Hepatocyte (in vitro differentiated cells): ENCODE measurements around the gene RAB4A. TPM values are rescaled to one million over a fixed set of nuclear protein-coding genes. Genes with fewer than 3 reads are reported as not detected.

ENCODE experiments used
- DNase-seq: peaks from one replicate; pipeline ENCODE4 v3.0.0-alpha.2; 2016; ENCODE audit warnings: low spot score
- H2AFZ ChIP-seq: fragments of 200-600 bp; sonication (generic); 2 replicates; pipeline ENCODE4 v1.6.0; 2016; ENCODE audit warnings: antibody characterized with exemption, mild to moderate bottlenecking
- H3K27ac ChIP-seq: fragments of 200-600 bp; sonication (generic); 2 replicates; pipeline ENCODE4 v1.5.1; 2016; ENCODE audit warnings: mild to moderate bottlenecking
- H3K27me3 ChIP-seq: fragments of 200-600 bp; sonication (generic); 2 replicates; pipeline ENCODE4 v1.6.1; 2016
- H3K36me3 ChIP-seq: fragments of 200-600 bp; sonication (generic); replicated peaks from 2 replicates; pipeline ENCODE4 v1.5.1; 2016; ENCODE audit warnings: low read depth; ENCODE audit not compliant: insufficient read depth
- H3K4me1 ChIP-seq: fragments of 200-600 bp; sonication (generic); 2 replicates; pipeline ENCODE4 v1.5.1; 2016; ENCODE audit warnings: mild to moderate bottlenecking, moderate library complexity; ENCODE audit not compliant: insufficient read depth
- H3K4me2 ChIP-seq: fragments of 200-600 bp; sonication (generic); 2 replicates; pipeline ENCODE4 v1.6.0; 2016
- H3K4me3 ChIP-seq: fragments of 200-600 bp; sonication (generic); 2 replicates; pipeline ENCODE4 v1.5.1; 2016; ENCODE audit warnings: mild to moderate bottlenecking
- H3K79me2 ChIP-seq: fragments of 200-600 bp; sonication (generic); 2 replicates; pipeline ENCODE4 v1.6.0; 2017; ENCODE audit warnings: mild to moderate bottlenecking
- H3K9me2 ChIP-seq: fragments of 200-600 bp; sonication (generic); replicated peaks from 2 replicates; pipeline ENCODE4 v1.6.0; 2017; ENCODE audit warnings: mild to moderate bottlenecking; ENCODE audit not compliant: insufficient read depth
- H3K9me3 ChIP-seq: fragments of 200-600 bp; sonication (generic); 2 replicates; pipeline ENCODE4 v1.5.1; 2016; ENCODE audit warnings: low read depth, mild to moderate bottlenecking
- H4K20me1 ChIP-seq: fragments of 200-600 bp; sonication (generic); 2 replicates; pipeline ENCODE4 v1.6.0; 2016; ENCODE audit warnings: mild to moderate bottlenecking; ENCODE audit not compliant: insufficient read depth, poor library complexity, severe bottlenecking
- EZH2 ChIP-seq: fragments of 200-600 bp; sonication (generic); IDR thresholded peaks from 2 replicates; pipeline ENCODE4 v1.6.1; 2016; ENCODE audit warnings: antibody characterized with exemption, mild to moderate bottlenecking, borderline replicate concordance
- EZH2phosphoT487 ChIP-seq: fragments of 200-600 bp; sonication (generic); IDR thresholded peaks from one replicate; pipeline ENCODE4 v1.6.1; 2018; ENCODE audit warnings: antibody characterized with exemption, mild to moderate bottlenecking, low read depth, moderate library complexity; ENCODE audit not compliant: unreplicated experiment, severe bottlenecking
- WGBS: methylation state at CpG from one replicate; pipeline ENCODE4 v1.1.6; 2016; ENCODE audit warnings: low lambda C conversion rate; ENCODE audit errors: missing lambda C conversion rate; 5-methylcytosine and 5-hydroxymethylcytosine counted together
- polyA plus RNA-seq: library from polyadenylated mRNA; unstranded; fragments of >200 nt; fragmentation: Nextera tagmentation; extraction: Ambion mirVana; gene quantifications from 2 replicates; pipeline ENCODE4 v1.2.1, GENCODE V29; 2016
- total RNA-seq: library from RNA; depleted of rRNA; stranded (reverse); fragments of >200 nt; gene quantifications from 2 replicates; pipeline ENCODE4 v1.2.3, GENCODE V29; 2014
- TF ChIP-seq, protein P1 (sequence below): fragments of 200-600 bp; sonication (generic); IDR thresholded peaks from 2 replicates; pipeline ENCODE4 v1.5.1; 2016; ENCODE audit warnings: antibody characterized with exemption, mild to moderate bottlenecking; ENCODE audit not compliant: poor library complexity

Gene RAB4A
- total and polyA plus RNA-seq, 2 experiments from 2014 or later = 47.7 to 54.3 TPM

- Histone ChIP-seq H3K4me2 (no peak overlapping the region), H3K4me3 (no peak overlapping the region), H3K9me2 (no peaks in the 10 kb centered on the region), H4K20me1 (no peaks in the 10 kb centered on the region), H3K27ac (no peak overlapping the region), H3K27me3 (no peaks in the 10 kb centered on the region), H3K79me2 (no peaks in the 10 kb centered on the region), H3K4me1 (peaks cover 13% of the 10 kb centered on the region), H3K9me3 (no peaks in the 10 kb centered on the region), H2AFZ (no peak overlapping the region), H3K36me3 (no peaks in the 10 kb centered on the region)
- WGBS = 75% methylated on average over 6 of the region's 6 CpGs
- TF ChIP-seq EZH2 = no peak
- no peak for TF ChIP-seq EZH2phosphoT487
- TF ChIP-seq, protein P1, sequence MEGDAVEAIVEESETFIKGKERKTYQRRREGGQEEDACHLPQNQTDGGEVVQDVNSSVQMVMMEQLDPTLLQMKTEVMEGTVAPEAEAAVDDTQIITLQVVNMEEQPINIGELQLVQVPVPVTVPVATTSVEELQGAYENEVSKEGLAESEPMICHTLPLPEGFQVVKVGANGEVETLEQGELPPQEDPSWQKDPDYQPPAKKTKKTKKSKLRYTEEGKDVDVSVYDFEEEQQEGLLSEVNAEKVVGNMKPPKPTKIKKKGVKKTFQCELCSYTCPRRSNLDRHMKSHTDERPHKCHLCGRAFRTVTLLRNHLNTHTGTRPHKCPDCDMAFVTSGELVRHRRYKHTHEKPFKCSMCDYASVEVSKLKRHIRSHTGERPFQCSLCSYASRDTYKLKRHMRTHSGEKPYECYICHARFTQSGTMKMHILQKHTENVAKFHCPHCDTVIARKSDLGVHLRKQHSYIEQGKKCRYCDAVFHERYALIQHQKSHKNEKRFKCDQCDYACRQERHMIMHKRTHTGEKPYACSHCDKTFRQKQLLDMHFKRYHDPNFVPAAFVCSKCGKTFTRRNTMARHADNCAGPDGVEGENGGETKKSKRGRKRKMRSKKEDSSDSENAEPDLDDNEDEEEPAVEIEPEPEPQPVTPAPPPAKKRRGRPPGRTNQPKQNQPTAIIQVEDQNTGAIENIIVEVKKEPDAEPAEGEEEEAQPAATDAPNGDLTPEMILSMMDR = no peak
- no peak for DNase-seq
These were observed 29.3 kb downstream of the RAB4A start for GRCh38 chr1:229300099-229300757.

DNA sequence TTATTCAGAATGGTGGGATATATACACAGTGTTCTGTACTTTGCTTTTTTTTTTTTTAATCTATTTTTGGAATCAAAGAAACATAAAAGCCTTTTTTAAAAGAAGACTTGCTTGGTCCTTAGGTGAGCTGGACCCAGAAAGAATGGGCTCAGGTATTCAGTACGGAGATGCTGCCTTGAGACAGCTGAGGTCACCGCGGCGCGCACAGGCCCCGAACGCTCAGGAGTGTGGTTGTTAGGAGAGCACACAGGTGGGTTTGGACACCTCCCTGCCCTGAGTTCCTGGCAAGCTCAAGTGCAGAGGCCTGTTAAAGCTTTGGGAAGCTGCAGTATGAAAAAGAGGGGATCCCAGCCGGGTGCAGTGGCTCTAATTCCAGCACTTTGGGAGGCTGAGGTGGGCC, 31.8 kb downstream of the RAB4A start:
- Histone ChIP-seq H3K9me3 (no peaks in the 10 kb centered on the region), H3K79me2 (no peaks in the 10 kb centered on the region), H3K4me3 (no peak overlapping the region), H3K4me2 (no peak overlapping the region), H3K27me3 (no peaks in the 10 kb centered on the region), H3K36me3 (no peaks in the 10 kb centered on the region), H3K27ac (no peak overlapping the region), H3K9me2 (no peaks in the 10 kb centered on the region), H2AFZ (no peak overlapping the region), H3K4me1 (peaks cover 13% of the 10 kb centered on the region), H4K20me1 (no peaks in the 10 kb centered on the region)
- 98% methylated on average over 8 of the region's 8 CpGs for WGBS
- no peak for TF ChIP-seq EZH2phosphoT487
- DNase-seq = no peak

DNA sequence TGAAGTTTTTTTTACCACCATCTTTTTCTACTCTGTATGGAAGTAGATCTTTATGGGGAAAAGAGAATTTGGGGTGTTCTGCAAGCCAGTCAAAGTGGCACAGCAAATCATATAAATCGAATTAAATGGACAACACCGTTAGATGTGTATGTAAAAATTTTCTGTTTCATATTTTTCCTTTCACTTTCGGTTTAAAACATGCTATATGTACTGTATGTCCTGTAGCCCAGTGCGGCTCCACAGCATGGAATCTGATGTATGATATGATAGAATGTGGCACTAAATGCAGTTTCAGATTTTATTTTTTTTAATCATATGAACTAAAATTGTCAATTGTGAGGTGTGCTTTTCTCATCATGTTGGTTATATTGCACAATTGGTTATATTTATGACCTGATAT, 32.9 kb downstream of the RAB4A start:
- 98% methylated on average over 4 of the region's 4 CpGs for WGBS

GRCh38 chr1:229305392-229305791, 34.5 kb downstream of the RAB4A start:
- H3K79me2 ChIP-seq = no peaks in the 10 kb centered on the region
- WGBS = 89% methylated on average over 2 of the region's 2 CpGs
- TF ChIP-seq, protein P1 = no peak
- TF ChIP-seq EZH2 (no peak), EZH2phosphoT487 (no peak)
- H2AFZ ChIP-seq = no peak overlapping the region
- no peaks in the 10 kb centered on the region for H3K9me3 ChIP-seq
- no peaks in the 10 kb centered on the region for H3K9me2 ChIP-seq
- H3K36me3 ChIP-seq = no peaks in the 10 kb centered on the region
- H3K4me2 ChIP-seq = no peak overlapping the region
- no peaks in the 10 kb centered on the region for H3K27me3 ChIP-seq
- H3K27ac ChIP-seq = no peak overlapping the region
- DNase-seq = no peak
- no peak overlapping the region for H3K4me3 ChIP-seq
- H3K4me1 ChIP-seq = no peaks in the 10 kb centered on the region
- no peaks in the 10 kb centered on the region for H4K20me1 ChIP-seq

More for the DNA sequence above, 32.9 kb downstream of the RAB4A start:
- Histone ChIP-seq H3K4me1 (peaks cover 6% of the 10 kb centered on the region), H3K4me2 (no peak overlapping the region), H4K20me1 (no peaks in the 10 kb centered on the region), H3K9me2 (no peaks in the 10 kb centered on the region), H3K4me3 (no peak overlapping the region), H3K9me3 (no peaks in the 10 kb centered on the region), H3K36me3 (no peaks in the 10 kb centered on the region), H3K79me2 (no peaks in the 10 kb centered on the region), H3K27me3 (no peaks in the 10 kb centered on the region), H3K27ac (no peak overlapping the region), H2AFZ (no peak overlapping the region)
- TF ChIP-seq EZH2phosphoT487 (no peak), EZH2 (no peak)
- TF ChIP-seq, protein P1 = no peak
- no peak for DNase-seq
